H9 (cell line): ENCODE results near the gene SERTAD2. TPM values are rescaled to one million over a fixed set of nuclear protein-coding genes. Genes with fewer than 3 reads are reported as not detected.

Experiments
- DNase-seq: peaks from one replicate; pipeline ENCODE4 v3.0.0-alpha.2; 2017
- H2AFZ ChIP-seq: one replicate; pipeline ENCODE4 v1.6.1; 2013; ENCODE audit warnings: mild to moderate bottlenecking, low read length, control low read depth, moderate library complexity
- H2AK5ac ChIP-seq: 2 replicates; pipeline ENCODE4 v1.6.1; 2013; ENCODE audit warnings: low read length, control low read depth, mixed read lengths; ENCODE audit not compliant: insufficient read length
- H2BK120ac ChIP-seq: one replicate; pipeline ENCODE4 v1.6.1; 2013; ENCODE audit warnings: low read depth, mild to moderate bottlenecking, low read length, control low read depth, inconsistent platforms; ENCODE audit not compliant: poor library complexity, severe bottlenecking
- H2BK12ac ChIP-seq: 2 replicates; pipeline ENCODE4 v1.6.1; 2013; ENCODE audit warnings: low read length, control low read depth, mixed read lengths, low read depth; ENCODE audit not compliant: insufficient read length
- H2BK15ac ChIP-seq: 2 replicates; pipeline ENCODE4 v1.6.1; 2013; ENCODE audit warnings: low read depth, low read length, control low read depth
- H2BK20ac ChIP-seq: one replicate; pipeline ENCODE4 v1.6.1; 2013; ENCODE audit warnings: low read depth, mild to moderate bottlenecking, low read length, control low read depth, inconsistent platforms; ENCODE audit not compliant: poor library complexity, severe bottlenecking
- H2BK5ac ChIP-seq: 2 replicates; pipeline ENCODE4 v1.6.1; 2013; ENCODE audit warnings: low read length, control low read depth, mixed read lengths; ENCODE audit not compliant: insufficient read length
- H3K14ac ChIP-seq: 2 replicates; pipeline ENCODE4 v1.6.1; 2013; ENCODE audit warnings: low read length, control low read depth; ENCODE audit not compliant: insufficient read depth
- H3K18ac ChIP-seq: 2 replicates; pipeline ENCODE4 v1.6.1; 2013; ENCODE audit warnings: low read depth, mild to moderate bottlenecking, mixed read lengths, low read length, control low read depth; ENCODE audit not compliant: insufficient read length
- H3K23ac ChIP-seq: 2 replicates; pipeline ENCODE4 v1.6.1; 2013; ENCODE audit warnings: low read length, control low read depth, mixed read lengths, low read depth; ENCODE audit not compliant: insufficient read length
- H3K23me2 ChIP-seq: 2 replicates; pipeline ENCODE4 v1.6.1; 2013; ENCODE audit warnings: low read depth, mild to moderate bottlenecking, mixed read lengths, low read length, control low read depth; ENCODE audit not compliant: insufficient read length, poor library complexity, severe bottlenecking
- H3K27ac ChIP-seq: 2 replicates; pipeline ENCODE4 v1.5.1; 2013; ENCODE audit warnings: low read length, control low read depth, mixed read lengths, low read depth; ENCODE audit not compliant: insufficient read length
- H3K27me3 ChIP-seq: 2 replicates; pipeline ENCODE4 v1.6.1; 2013; ENCODE audit warnings: low read length, control low read depth, inconsistent platforms; ENCODE audit not compliant: insufficient read depth
- H3K4ac ChIP-seq: 2 replicates; pipeline ENCODE4 v1.6.1; 2013; ENCODE audit warnings: low read depth, mild to moderate bottlenecking, control low read depth, inconsistent platforms, low read length, moderate library complexity
- H3K4me1 ChIP-seq: 2 replicates; pipeline ENCODE4 v1.6.1; 2013; ENCODE audit warnings: low read length, control low read depth, inconsistent platforms; ENCODE audit not compliant: insufficient read depth
- H3K4me2 ChIP-seq: 2 replicates; pipeline ENCODE4 v1.6.1; 2013; ENCODE audit warnings: low read length, control low read depth, mixed read lengths; ENCODE audit not compliant: insufficient read length, insufficient read depth
- H3K56ac ChIP-seq: 2 replicates; pipeline ENCODE4 v1.6.1; 2013; ENCODE audit warnings: low read depth, mild to moderate bottlenecking, mixed read lengths, low read length, control low read depth; ENCODE audit not compliant: insufficient read length
- H3K79me1 ChIP-seq: 2 replicates; pipeline ENCODE4 v1.6.1; 2013; ENCODE audit warnings: low read depth, mild to moderate bottlenecking, moderate library complexity, low read length, control low read depth, inconsistent platforms; ENCODE audit not compliant: insufficient read depth, poor library complexity, severe bottlenecking
- H3K79me2 ChIP-seq: 2 replicates; pipeline ENCODE4 v1.6.1; 2013; ENCODE audit warnings: low read length, control low read depth, inconsistent platforms; ENCODE audit not compliant: insufficient read depth
- H3K9ac ChIP-seq: 2 replicates; pipeline ENCODE4 v1.6.1; 2013; ENCODE audit warnings: low read length, control low read depth, mixed read lengths; ENCODE audit not compliant: insufficient read length; ENCODE audit errors: extremely low read depth
- H3K9me3 ChIP-seq: one replicate; pipeline ENCODE4 v1.6.1; 2013; ENCODE audit warnings: low read depth, low read length, inconsistent platforms; ENCODE audit not compliant: control insufficient read depth
- H3T11ph ChIP-seq: one replicate; pipeline ENCODE4 v1.6.1; 2013; ENCODE audit warnings: mild to moderate bottlenecking, low read length, control low read depth, inconsistent platforms
- H4K20me1 ChIP-seq: one replicate; pipeline ENCODE4 v1.6.1; 2013; ENCODE audit not compliant: control insufficient read depth, insufficient read length, insufficient read depth
- H4K5ac ChIP-seq: 2 replicates; pipeline ENCODE4 v1.6.1; 2013; ENCODE audit warnings: low read depth, mild to moderate bottlenecking, mixed read lengths, low read length, control low read depth; ENCODE audit not compliant: insufficient read length
- H4K8ac ChIP-seq: replicated peaks from 2 replicates; pipeline ENCODE4 v1.6.1; 2013; ENCODE audit warnings: low read length, control low read depth, mixed read lengths, low read depth; ENCODE audit not compliant: insufficient read length
- H4K91ac ChIP-seq: 2 replicates; pipeline ENCODE4 v1.6.1; 2013; ENCODE audit warnings: low read depth, mild to moderate bottlenecking, moderate library complexity, mixed read lengths, low read length, control low read depth; ENCODE audit not compliant: insufficient read length
- H3K27ac Mint-ChIP-seq, 3 experiments: 2 replicates in 2 of 3; 3 replicates in 1 of 3; pipeline ENCODE4 v1.8.0; 2020 to 2021; ENCODE audit warnings: mixed read lengths in 3 of 3, mild to moderate bottlenecking in 1 of 3, moderate library complexity in 1 of 3
- H3K27me3 Mint-ChIP-seq: 2 replicates; pipeline ENCODE4 v1.8.0; 2021; ENCODE audit warnings: low read depth, mild to moderate bottlenecking, moderate library complexity, mixed read lengths
- H3K36me3 Mint-ChIP-seq, 3 experiments: 2 replicates in 2 of 3; 3 replicates in 1 of 3; pipeline ENCODE4 v1.8.0; 2020 to 2021; ENCODE audit warnings: low read depth in 3 of 3, mixed read lengths in 3 of 3; ENCODE audit not compliant: insufficient read depth in 1 of 3
- H3K4me1 Mint-ChIP-seq, 2 experiments: 2 replicates each; pipeline ENCODE4 v1.8.0; 2020; ENCODE audit warnings: mixed read lengths in 2 of 2
- H3K4me3 Mint-ChIP-seq, 2 experiments: 2 replicates in 1 of 2; 3 replicates in 1 of 2; pipeline ENCODE4 v1.8.0; 2020 to 2021; ENCODE audit warnings: mild to moderate bottlenecking in 2 of 2, mixed read lengths in 2 of 2, moderate library complexity in 1 of 2
- H3K9me3 Mint-ChIP-seq, 2 experiments: 2 replicates in 1 of 2; 3 replicates in 1 of 2; pipeline ENCODE4 v1.8.0; 2020; ENCODE audit warnings: mild to moderate bottlenecking in 2 of 2, mixed read lengths in 2 of 2, moderate library complexity in 1 of 2
- CTCF ChIP-seq: fragments of 200-600 bp; sonication (generic); conservative IDR thresholded peaks from 3 replicates; pipeline ENCODE4 v1.8.0; 2021; ENCODE audit warnings: antibody characterized with exemption, mild to moderate bottlenecking
- whole genome bisulfite sequencing: extraction: QIAGEN DNeasy Blood & Tissue Kit; methylation state at CpG from one replicate; pipeline ENCODE4 v1.1.7; 2013; ENCODE audit warnings: missing lambda C conversion rate, low lambda C conversion rate, mixed read lengths; ENCODE audit not compliant: insufficient read length; ENCODE audit errors: extremely low coverage; 5-methylcytosine and 5-hydroxymethylcytosine counted together
- total RNA-seq: library from RNA; stranded (reverse); gene quantifications from 2 replicates; pipeline ENCODE4 v1.2.1, GENCODE V29; 2021

SERTAD2 gene
- total RNA-seq, 1 experiment from 2014 or later, result 3.5 TPM

- H3K79me1 ChIP-seq, result no peaks in the 10 kb centered on the region
- peaks cover 2% of the 10 kb centered on the region for H3K23me2 ChIP-seq
- H3K27me3 ChIP-seq, result no peaks in the 10 kb centered on the region; the same call in 1 of the 2 replicates
- no peak overlapping the region for H3K23ac ChIP-seq
- H3K4ac ChIP-seq, result no peak overlapping the region
- no peak overlapping the region for H3K27ac ChIP-seq
- no peak overlapping the region for H2BK12ac ChIP-seq
- no peak overlapping the region for H2BK5ac ChIP-seq
- H2AK5ac ChIP-seq, result no peak overlapping the region
- Mint-ChIP-seq H3K36me3 (no peaks in the 10 kb centered on the region), H3K27me3 (peaks cover 44% of the 10 kb centered on the region), H3K9me3 (no peaks in the 10 kb centered on the region), H3K27ac (no peak overlapping the region), H3K4me3 (no peak overlapping the region), H3K4me1 (peaks cover 17 to 29% of the 10 kb centered on the region in 2 experiments)
- no peak overlapping the region for H4K8ac ChIP-seq
- H3K9ac ChIP-seq, result no peak overlapping the region
- no peaks in the 10 kb centered on the region for H3K4me1 ChIP-seq
- H2BK15ac ChIP-seq, result no peak overlapping the region
- no peak overlapping the region for H3T11ph ChIP-seq
- H4K5ac ChIP-seq, result no peak overlapping the region
- no peaks in the 10 kb centered on the region for H4K20me1 ChIP-seq
- no peak for TF ChIP-seq CTCF
- no peak overlapping the region for H4K91ac ChIP-seq
- H3K79me2 ChIP-seq, result no peaks in the 10 kb centered on the region
- no peak overlapping the region for H2BK120ac ChIP-seq
- no peak overlapping the region for H2BK20ac ChIP-seq
- no peaks in the 10 kb centered on the region for H3K9me3 ChIP-seq
- no peak overlapping the region for H3K4me2 ChIP-seq
- no peak overlapping the region for H3K14ac ChIP-seq
- no CpG with 5 or more reads among the region's 7 CpGs for WGBS
- no peak overlapping the region for H3K18ac ChIP-seq
- H2AFZ ChIP-seq, result no peak overlapping the region
- no peak for DNase-seq
- no peak overlapping the region for H3K56ac ChIP-seq
These were observed 40.4 kb downstream of the SERTAD2 start for GRCh38 chr2:64613276-64613675.
